Mononuclear cell (primary cell): ENCODE data around the gene TLCD4. TPM values are rescaled to one million over a fixed set of nuclear protein-coding genes. Genes with fewer than 3 reads are reported as not detected.
"Not testable (repeated sequence)": the region's sequence is repeated elsewhere in the genome, so short reads cannot be mapped to it uniquely, and the experiment has no call there.

Experiments used
- H3K27me3 ChIP-seq: 2 replicates; pipeline ENCODE4 v1.6.0; 2011; ENCODE audit warnings: low read length, control low read depth; ENCODE audit not compliant: insufficient read depth
- H3K4me1 ChIP-seq: 2 replicates; pipeline ENCODE4 v1.5.1; 2011; ENCODE audit warnings: mild to moderate bottlenecking, low read length, control low read depth; ENCODE audit not compliant: insufficient read depth
- H3K4me3 ChIP-seq: 2 replicates; pipeline ENCODE4 v1.5.1; 2011; ENCODE audit warnings: mild to moderate bottlenecking, low read length, moderate library complexity
- H3K9me3 ChIP-seq: 2 replicates; pipeline ENCODE4 v1.5.1; 2011; ENCODE audit warnings: low read depth, mild to moderate bottlenecking, control low read depth, low read length
- total RNA-seq: library from RNA; depleted of rRNA; stranded (reverse); fragments of >200 nt; gene quantifications from one replicate; pipeline ENCODE4 v1.2.3, GENCODE V29; 2012

Gene TLCD4
- total RNA-seq, 1 donor, result 0.21 TPM

DNA sequence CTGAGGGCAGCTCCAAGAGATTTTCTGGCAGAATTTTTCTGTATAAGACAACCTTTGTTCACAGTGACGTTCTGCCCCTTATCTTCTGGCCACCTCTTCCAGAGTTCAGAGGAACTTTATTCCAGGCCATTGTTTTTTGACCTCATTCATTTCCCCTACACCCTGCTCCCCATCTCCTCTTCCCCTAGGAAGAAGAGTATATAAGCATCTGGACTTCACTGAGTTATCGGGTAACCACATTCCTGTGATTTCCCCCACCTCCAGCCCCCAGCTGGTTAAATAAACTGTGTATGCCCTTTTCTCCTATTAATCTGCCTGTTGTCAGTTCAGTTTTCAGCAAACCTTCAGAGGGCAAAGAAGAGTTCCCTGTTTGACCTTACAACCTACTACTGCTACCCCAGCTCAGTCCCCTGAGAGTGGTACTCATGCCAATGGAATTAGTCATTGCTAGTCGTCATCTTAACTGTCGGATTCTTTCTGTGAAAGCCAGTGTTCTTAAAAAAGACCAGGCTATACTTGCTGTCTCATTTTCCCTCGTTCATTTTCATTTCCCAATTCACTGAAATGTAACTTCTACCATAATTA is 30.1 kb upstream of the TLCD4 start:
- Histone ChIP-seq H3K4me1 (no peaks in the 10 kb centered on the region), H3K27me3 (peaks cover 5% of the 10 kb centered on the region), H3K9me3 (no peaks in the 10 kb centered on the region), H3K4me3 (no peak overlapping the region)

DNA sequence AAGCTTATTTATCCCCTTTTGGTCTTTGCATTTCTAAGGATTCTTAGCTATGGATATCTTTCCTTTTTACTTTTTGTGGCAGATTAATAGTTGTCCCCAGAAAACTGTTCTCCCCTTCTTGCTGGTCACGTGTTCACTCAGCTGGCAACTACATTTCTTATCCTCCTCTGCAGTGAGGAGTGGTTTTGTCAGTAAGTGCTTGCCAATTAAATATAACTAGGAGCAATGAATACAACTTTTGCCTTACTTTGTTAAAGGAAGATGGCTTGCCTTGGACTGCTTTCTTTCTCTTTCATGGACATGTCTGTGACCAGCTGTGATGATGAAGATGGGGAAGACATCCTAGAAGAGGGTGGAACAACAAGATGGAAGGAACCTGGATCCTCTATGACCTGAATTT is 28.9 kb upstream of the TLCD4 start:
- Histone ChIP-seq H3K4me1 (no peaks in the 10 kb centered on the region), H3K27me3 (peaks cover 5% of the 10 kb centered on the region), H3K4me3 (no peak overlapping the region), H3K9me3 (no peaks in the 10 kb centered on the region)

DNA sequence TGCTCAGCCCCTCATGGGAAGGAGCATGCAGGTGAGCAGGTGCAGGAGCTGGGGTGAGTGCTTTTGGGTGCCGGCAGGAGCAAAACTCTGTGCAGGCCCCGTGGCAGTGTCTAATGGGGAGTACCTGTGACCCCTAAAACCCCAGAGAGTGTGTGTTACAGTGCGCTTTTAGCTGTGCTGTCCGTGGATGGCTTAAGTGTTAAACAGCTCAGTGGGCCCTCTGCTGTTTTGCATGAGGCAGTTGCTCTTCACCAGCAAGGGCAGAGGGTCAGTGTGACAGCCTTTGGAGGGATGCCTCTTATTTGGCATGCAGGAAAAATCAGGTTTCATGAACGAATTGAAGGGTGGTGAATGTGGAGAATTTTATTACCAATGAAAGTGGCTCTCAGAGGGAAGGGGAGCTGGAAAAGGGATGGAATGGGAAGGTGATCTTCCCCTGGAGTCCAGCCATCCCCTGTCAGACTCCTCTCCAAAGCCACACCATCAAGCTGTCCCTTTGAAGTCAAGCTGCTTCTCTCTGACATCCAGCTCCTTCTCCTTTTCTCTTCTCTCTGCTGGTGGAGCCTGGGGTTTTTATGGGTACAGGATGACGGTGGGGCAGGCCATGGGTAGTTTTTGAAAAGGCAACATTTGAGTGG is 27.4 kb upstream of the TLCD4 start:
- no peak overlapping the region for H3K4me3 ChIP-seq
- H3K27me3 ChIP-seq, result peaks cover 5% of the 10 kb centered on the region
- H3K9me3 ChIP-seq, result no peaks in the 10 kb centered on the region
- no peaks in the 10 kb centered on the region for H3K4me1 ChIP-seq

DNA sequence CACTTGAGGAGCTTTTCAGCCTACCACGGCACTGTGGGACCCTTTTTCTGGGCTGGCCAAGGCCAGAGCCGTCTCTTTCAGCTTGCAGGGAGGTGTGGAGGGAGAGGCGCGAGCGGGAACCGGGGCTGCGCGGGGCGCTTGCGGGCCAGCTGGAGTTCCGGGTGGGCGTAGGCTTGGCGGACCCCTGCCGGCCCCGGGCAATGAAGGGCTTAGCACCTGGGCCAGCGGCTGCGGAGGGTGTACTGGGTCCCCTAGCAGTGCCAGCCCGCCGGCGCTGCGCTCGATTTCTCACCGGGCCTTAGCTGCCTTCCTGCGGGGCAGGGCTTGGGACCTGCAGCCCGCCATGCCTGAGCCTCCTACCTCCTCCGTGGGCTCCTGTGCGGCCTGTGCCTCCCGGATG is 25.9 kb upstream of the TLCD4 start:
- H3K27me3 ChIP-seq, H3K9me3 ChIP-seq, H3K4me1 ChIP-seq: not testable (repeated sequence)

DNA sequence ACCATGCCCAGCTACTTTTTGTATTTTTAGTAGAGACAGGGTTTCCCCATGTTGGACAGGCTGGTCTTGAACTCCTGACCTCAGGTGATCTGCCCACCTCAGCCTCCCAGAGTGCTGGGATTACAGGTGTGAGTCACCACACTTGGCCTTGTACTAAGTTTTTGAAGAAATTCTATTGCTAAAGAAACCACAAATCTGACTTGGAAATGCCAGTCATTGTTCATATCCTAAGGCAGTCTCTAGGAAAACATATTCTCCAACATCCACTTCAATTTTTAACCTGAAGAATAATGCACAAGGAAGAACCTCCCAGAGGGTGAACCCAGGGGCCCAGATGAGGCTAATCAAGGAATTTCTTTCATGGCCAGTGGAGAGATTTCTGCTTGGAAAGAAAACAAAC is 24.3 kb upstream of the TLCD4 start:
- not testable (repeated sequence) for H3K27me3 ChIP-seq, H3K4me1 ChIP-seq, H3K9me3 ChIP-seq, H3K4me3 ChIP-seq

More for the DNA sequence above, 25.9 kb upstream of the TLCD4 start:
- not testable (repeated sequence) for H3K4me3 ChIP-seq

DNA sequence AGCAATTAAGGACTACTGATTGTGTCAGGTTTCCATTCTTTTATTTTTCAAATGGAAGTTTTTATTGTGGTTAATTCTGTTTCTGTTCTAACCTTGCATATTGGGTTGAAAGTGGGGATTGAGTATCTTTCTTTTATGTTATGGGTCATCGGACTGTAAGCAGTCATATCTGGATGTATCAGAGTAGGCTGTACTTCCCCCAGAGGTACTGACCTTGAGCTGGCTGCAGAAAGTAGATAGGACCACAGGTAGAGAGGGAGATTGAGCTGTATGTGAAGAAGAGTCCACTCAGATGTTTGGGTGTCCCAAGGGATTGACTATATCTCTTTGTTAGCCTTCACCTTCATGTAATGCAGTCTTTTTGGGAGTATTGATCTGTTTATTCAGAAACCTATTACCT is 23.9 kb upstream of the TLCD4 start:
- H3K27me3 ChIP-seq, result no peaks in the 10 kb centered on the region

DNA sequence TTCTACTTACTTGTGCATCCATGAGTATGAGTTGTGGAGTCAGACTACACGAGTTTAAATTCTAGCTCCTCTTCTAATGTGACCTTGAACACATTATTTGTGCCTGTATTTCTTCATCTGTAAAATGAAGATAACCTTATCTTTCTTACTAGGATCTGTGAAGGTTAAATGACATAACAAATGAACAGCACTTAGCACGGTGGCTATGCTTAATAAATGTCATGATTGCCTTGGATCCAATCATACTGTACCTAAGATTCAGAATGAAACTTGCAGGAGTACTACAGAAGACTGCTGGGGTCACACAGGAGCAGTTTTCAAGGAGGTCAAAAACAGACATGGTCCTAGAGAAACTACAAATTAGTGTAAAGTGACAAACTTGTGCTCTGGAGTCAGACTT is 22.2 kb upstream of the TLCD4 start:
- Histone ChIP-seq H3K27me3 (no peaks in the 10 kb centered on the region), H3K4me1 (peaks cover 15% of the 10 kb centered on the region), H3K9me3 (no peaks in the 10 kb centered on the region), H3K4me3 (no peak overlapping the region)

More for the DNA sequence above, 23.9 kb upstream of the TLCD4 start:
- peaks cover 12% of the 10 kb centered on the region for H3K4me1 ChIP-seq
- no peaks in the 10 kb centered on the region for H3K9me3 ChIP-seq
- H3K4me3 ChIP-seq, result no peak overlapping the region

DNA sequence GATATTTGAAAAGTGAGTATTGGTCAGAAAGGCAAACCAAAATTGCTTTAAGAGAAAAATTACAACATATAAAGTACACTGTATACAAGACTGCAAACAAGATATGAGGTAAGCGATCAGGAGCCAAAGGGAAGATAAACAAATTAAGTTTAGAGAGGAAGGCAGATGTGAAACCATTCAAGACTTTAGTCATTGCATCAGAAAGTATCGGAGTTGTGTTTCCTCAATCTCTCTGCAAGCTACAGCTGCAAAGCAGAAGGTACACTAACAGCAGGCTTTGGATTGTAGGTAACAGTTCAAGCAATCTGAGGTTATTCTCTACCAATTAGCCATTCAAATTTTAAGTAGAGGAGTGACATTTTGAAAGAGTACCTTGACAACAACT is 21.3 kb upstream of the TLCD4 start:
- no peaks in the 10 kb centered on the region for H3K27me3 ChIP-seq
- H3K4me1 ChIP-seq, result peaks cover 15% of the 10 kb centered on the region
- no peak overlapping the region for H3K4me3 ChIP-seq
- no peaks in the 10 kb centered on the region for H3K9me3 ChIP-seq

DNA sequence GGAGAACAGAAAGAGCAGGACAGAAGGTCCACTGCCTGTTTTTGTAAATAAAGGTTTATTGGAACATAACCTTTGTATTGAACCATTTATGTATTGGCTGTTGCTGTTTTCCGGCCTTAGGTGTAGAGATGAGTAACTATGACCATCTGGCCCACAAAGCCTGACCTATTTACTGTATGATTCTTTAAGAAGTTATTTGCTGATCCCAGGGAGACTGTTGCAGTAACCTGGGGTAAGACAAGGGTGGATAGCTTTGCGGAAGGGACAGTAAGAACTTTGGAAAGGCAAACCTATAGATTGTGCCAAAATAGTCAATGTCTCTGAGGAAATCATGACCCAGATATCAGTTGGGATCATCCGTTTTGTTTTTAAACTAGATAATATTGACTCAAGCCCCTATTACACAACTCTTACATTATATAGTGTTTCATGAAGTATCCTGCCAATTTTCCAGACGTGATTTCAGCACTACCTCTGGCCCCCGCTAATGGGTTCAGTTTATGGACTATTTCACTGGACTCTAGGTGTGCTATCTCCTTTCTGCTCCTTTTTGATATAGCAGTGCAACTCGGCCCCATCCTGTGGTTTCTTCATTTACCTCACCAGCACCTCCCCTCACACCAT is 20.8 kb upstream of the TLCD4 start:
- H3K4me3 ChIP-seq, result no peak overlapping the region
- H3K9me3 ChIP-seq, result no peaks in the 10 kb centered on the region
- H3K4me1 ChIP-seq, result peaks cover 15% of the 10 kb centered on the region
- H3K27me3 ChIP-seq, result no peaks in the 10 kb centered on the region

DNA sequence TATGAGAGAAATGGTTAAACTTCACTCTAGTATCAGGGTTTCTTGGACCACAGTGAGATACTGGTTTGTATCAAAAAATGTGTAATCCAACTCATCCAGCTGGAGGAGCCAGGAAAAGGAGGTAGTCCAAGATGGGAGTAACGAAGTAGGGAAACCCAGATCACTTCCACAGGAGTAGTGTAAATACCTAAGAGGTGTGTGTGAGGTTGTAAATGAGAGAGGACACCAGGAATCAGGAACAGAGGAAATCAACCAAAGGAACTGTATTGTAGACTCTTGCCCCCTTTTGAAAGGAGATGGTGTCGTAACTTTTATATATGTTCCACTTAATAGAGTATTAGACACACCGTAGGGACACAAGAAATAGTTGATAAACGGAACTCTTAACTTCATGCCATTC is 19.7 kb upstream of the TLCD4 start:
- Histone ChIP-seq H3K9me3 (no peaks in the 10 kb centered on the region), H3K4me3 (no peak overlapping the region), H3K4me1 (peaks cover 15% of the 10 kb centered on the region), H3K27me3 (peaks cover 4% of the 10 kb centered on the region)

DNA sequence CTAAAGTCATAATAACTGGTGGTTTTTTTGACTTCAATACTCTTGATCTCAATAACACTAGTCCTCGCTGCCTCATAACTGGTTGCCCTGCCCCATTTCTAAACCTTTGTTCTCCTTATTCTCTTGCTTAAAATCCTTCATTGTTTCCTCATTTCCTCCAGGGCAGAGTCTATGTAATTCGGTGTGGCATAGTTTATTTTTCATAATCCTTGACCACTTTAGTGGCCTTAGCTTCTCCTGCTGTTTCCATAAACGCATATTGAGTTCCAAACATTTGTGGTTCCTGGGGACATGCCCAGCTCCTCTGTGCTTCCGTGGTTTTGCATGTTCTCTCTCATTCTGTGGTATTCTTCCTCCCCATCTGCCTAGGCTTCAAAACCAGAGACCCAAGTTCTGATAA is 19.0 kb upstream of the TLCD4 start:
- Histone ChIP-seq H3K9me3 (no peaks in the 10 kb centered on the region), H3K4me3 (no peak overlapping the region), H3K27me3 (peaks cover 5% of the 10 kb centered on the region), H3K4me1 (peaks cover 15% of the 10 kb centered on the region)

DNA sequence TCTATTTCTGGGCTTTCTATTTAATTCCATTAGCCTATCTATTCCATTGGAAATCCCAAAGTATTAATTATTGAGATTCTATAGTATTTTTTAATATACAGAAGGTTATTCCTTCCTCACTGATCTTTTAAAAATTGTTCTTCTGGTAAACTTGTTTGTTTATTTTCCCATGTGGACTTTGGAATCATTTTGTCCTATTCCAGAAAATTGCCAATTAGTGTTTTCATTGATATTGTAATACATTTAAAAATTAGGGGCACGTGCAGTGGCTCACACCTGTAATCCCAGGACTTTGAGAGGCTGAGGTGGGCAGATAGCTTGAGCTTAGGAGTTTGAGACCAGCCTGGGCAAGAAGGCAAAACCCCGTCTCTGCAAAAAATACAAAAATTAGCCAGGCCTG is 8.4 kb upstream of the TLCD4 start:
- H3K9me3 ChIP-seq, result no peaks in the 10 kb centered on the region
- H3K4me3 ChIP-seq, result no peak overlapping the region
- peaks cover 20% of the 10 kb centered on the region for H3K27me3 ChIP-seq
- H3K4me1 ChIP-seq, result no peaks in the 10 kb centered on the region

DNA sequence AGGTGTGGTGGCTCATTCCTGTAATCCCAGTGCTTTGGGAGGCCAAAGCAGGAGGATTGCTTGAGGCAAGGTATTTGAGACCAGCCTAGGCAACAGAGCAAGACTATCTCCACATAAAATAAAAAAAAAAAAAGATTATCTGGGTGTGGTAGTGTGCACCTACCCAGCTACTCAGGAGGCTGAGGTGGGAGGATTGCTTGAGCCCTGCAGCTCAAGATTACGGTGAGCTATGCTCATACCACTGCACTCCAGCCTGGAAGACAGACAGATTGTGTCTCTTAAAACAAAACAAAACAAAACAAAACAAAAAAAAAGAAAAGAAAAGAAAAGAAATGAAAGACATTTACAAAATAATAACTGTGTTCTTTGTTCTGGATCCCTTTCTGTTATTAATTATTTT is 6.1 kb upstream of the TLCD4 start:
- H3K9me3 ChIP-seq, result no peaks in the 10 kb centered on the region
- H3K4me1 ChIP-seq, result no peaks in the 10 kb centered on the region
- peaks cover 32% of the 10 kb centered on the region for H3K27me3 ChIP-seq
- H3K4me3 ChIP-seq, result no peak overlapping the region

DNA sequence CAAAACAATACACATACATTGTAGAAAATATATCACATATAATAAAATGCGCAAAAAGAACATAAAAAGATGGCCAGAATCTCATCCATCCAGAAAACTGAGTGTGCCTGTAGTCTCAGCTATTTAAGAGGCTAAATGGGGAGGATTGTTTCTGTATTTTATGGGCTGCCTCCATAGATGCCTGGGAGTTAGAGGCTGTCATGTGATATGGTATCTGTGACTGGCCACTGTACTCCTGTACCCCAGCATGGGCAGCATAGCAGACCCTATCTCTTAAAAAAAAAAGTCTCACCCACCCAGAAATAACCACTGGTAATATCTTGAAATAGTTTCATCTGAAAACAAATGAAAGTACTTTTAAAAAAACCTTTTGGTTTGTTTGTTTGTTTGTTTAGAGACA is 3.5 kb upstream of the TLCD4 start:
- H3K4me3 ChIP-seq, result no peak overlapping the region
- peaks cover 52% of the 10 kb centered on the region for H3K27me3 ChIP-seq
- no peaks in the 10 kb centered on the region for H3K9me3 ChIP-seq
- peaks cover 15% of the 10 kb centered on the region for H3K4me1 ChIP-seq

DNA sequence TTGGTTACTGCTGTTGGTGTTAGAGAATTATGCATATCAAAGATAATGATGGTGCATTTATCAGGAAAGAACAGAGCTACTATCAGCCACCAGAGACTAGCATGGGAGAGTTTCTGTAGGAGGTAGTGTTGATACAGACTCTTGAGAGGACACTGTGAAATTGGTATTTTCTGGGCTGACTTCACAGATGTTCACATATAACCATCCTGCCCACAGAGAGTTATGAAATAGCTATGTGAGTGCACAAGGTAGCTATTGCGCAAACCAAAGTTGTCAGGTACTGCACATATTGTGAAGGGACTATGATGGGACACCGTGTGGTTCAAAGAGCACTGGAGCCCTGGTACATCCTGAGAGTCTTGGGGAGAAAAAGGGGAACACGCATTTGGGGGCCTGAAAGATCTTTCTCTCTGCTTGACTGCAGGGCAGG is 1.4 kb upstream of the TLCD4 start:
- H3K9me3 ChIP-seq, result no peaks in the 10 kb centered on the region
- peaks cover 15% of the 10 kb centered on the region for H3K4me1 ChIP-seq
- peaks cover 66% of the 10 kb centered on the region for H3K27me3 ChIP-seq

More for the DNA sequence above, 1.4 kb upstream of the TLCD4 start:
- H3K4me3 ChIP-seq, result no peak overlapping the region
